GM12875 (cell line): ENCODE results near the gene GRIK3.

ENCODE experiments used
- H3K4me3 ChIP-seq: one replicate; pipeline ENCODE4 v1.5.1; 2011; ENCODE audit warnings: low read depth, low read length, control low read depth
- TF ChIP-seq, protein P1 (sequence below): IDR thresholded peaks from 2 replicates; pipeline ENCODE4 v1.5.1; 2011; ENCODE audit warnings: low read depth, mild to moderate bottlenecking, control low read depth, inconsistent platforms, low read length, moderate library complexity, borderline replicate concordance; ENCODE audit not compliant: insufficient read depth

GRIK3 gene

DNA sequence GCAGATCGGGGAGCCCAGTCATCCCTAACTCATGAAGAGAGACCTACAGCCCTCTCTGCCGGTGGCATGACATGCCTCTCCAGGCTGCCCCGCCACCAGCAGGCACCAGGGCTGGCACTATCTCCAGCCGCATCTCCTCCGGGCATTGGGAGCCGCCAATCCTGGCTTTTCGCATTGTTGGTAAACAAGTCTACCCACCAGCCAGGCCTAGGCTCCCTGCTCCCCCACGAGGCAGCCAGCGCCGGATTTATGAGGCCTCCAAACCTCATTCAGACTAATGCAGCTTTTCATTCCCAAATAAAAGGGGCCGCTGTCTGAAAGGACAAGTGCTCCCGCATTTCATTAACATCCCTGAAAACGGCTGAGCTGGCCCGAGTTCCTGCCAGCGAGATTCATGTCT lies 3.4 kb upstream of the GRIK3 start:
- H3K4me3 ChIP-seq: no peak overlapping the region
- TF ChIP-seq, protein P1, sequence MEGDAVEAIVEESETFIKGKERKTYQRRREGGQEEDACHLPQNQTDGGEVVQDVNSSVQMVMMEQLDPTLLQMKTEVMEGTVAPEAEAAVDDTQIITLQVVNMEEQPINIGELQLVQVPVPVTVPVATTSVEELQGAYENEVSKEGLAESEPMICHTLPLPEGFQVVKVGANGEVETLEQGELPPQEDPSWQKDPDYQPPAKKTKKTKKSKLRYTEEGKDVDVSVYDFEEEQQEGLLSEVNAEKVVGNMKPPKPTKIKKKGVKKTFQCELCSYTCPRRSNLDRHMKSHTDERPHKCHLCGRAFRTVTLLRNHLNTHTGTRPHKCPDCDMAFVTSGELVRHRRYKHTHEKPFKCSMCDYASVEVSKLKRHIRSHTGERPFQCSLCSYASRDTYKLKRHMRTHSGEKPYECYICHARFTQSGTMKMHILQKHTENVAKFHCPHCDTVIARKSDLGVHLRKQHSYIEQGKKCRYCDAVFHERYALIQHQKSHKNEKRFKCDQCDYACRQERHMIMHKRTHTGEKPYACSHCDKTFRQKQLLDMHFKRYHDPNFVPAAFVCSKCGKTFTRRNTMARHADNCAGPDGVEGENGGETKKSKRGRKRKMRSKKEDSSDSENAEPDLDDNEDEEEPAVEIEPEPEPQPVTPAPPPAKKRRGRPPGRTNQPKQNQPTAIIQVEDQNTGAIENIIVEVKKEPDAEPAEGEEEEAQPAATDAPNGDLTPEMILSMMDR: no peak

DNA sequence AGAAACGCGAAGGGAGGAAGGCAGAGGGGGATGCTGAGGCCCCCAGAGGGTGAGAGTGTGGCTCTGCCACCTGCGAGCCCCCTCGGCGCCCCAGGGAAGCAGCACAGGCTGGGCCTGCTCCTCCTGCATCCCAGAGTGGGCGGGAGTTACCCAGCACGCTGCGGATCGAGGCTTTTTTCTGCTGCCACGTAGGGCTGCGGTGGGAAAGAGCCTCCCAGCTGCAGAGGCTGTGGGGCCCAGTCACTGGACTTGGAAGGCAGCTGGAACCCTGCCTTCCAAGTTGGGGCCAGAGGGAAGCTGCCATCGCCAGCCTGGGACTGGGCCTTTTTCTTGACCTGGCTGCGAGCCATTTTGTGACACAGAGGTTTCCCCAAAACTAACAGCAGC lies 2.3 kb upstream of the GRIK3 start:
- TF ChIP-seq, protein P1: no peak
- no peak overlapping the region for H3K4me3 ChIP-seq

DNA sequence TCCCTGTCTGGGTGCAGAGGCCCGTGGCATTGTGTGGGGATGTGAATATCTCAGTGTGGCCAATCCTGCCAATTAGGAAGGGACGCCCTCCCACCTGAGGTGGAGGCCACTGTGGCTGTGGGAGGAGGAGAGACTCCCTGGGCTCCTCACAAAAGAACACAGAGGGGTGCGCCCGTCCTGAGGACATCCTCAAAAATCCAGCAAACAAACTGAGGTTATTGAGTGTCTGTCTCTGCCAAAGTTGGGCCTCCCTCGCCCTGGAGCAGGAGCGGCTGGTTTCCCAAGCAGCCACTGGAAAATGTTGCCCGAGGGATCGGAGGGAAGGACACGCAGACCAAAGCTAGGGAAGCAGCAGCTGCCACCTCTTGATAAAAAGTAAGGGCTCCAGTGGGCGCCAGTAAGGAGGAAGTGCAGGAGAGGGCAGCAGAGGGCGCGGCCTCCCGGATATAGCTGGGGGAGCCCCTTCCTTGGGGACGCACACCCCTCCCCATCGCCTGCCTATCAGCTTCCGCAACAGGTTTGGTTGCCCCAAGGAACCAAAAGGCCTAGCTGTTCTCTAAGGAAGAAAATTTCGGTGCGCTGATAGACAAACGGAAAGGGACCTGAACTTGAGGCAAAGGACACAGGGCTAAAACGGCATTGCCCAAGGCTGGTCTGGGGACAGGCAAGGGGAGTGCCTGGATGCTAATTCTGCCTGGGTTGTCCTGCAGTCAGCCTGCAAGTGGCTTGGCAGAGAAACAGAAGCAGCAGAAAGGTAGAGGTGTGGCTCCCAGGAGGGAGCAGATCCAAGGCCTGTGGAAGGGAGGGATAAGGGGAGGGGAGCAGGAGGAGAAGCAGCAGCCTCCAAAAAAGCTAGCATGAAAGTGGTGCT lies 1.7 kb upstream of the GRIK3 start:
- no peak overlapping the region for H3K4me3 ChIP-seq
- TF ChIP-seq, protein P1: no peak

DNA sequence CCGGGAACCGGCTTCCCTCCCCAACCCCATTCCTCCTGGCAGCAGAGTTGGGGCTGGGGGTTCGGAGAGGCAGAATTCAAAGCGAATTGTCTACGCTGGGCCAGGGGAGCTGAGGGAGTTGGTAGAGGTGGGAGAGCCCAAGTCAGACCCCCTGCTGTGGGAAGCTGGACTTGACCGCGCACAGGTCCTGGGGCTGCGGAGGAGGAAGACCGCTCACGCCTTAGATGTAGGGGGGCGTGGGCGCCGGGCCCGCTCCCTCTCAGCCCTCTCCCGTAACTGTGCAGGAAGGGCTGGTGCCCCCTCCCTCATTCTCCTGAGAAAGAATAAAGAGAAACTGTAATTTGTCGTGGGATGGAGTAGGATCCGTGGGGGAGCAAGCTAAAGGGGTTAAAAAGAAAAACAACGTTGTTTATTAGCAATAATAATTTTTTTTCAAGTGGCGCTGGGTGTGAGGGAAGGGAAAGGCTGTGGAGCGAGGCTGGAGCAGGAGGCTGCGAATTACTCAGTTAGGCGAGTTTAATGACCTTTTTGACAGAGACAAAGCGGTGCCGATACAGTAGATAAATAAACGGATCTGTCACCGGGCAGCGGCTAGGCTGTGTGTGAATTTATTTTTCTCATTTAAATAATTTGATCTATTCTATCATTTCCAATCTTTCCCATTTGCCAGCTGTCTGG lies 838 bp upstream of the GRIK3 start:
- TF ChIP-seq, protein P1: no peak
- H3K4me3 ChIP-seq: no peak overlapping the region

DNA sequence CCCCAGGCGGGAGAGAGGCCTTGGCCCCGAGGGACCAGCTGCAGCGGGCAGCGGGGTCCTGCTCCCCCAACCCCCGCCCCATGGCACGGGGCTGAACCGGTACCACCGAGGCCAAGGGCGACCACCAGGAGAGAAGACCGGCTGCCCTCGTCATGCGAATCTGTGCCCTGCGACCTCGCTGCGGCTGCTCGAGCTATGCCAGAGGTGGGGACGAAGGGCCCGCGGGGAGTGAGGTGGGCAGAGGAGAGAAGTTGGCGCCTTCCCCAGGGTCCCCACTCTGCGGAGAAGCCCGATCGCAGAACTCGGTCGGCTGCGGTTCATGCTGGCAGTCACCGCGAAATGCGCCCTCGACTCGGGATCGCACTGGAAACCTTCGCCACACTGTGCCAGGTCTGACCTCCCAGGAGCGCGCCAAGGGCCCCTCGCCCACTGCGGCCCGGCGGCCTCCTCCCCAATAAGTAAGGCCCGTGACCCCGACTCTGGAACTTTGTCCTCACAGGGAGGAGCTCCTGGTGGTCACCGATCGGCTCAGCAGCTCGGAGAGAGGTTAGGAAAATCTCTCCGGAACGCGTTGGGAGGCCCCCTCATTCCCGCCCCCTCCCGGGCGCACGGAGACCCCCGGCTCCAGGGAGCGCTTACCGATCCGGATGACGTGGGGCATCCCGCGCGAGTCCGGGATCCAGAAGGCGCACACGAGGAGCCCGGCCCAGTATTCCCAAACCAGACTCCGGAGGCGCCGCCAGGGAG lies 787 bp downstream of the GRIK3 start:
- TF ChIP-seq, protein P1: no peak
- H3K4me3 ChIP-seq: no peak overlapping the region

DNA sequence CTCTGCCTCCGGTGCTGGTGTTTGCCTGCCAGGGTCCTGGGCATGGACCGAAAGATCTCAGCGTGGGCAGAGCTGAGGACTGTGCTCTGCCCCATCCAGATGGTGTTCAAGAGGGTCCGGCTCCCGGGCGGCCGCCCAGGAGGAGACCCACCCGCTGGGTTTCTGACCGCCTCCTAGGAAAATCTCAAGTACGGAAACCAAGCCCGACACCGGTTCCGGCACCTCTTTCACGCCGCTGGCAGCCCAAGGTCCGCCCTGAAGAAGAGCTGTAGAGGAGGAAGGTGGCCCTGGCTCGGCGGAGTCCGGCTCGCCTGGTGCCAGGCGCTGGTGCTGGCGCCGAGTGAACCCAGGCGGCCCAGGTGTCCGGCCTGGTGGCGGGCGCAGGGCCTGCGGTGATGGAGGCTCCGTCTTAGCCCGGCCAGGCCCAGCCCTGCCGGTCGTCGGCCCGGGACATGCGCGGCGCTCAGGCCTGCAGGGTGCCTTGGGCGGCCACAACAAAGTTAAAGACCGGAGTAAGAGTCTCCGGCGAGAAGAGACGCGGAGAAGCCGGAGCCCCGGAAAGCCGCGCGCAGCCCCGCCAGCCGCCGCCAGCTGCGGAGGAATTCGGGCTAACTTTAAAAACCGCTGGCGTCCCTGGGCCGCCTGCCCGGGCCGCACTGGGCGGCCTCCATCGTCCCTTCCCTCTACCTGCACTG lies 1.5 kb downstream of the GRIK3 start:
- H3K4me3 ChIP-seq: no peak overlapping the region

More for the DNA sequence above, 1.5 kb downstream of the GRIK3 start:
- TF ChIP-seq, protein P1: no peak
